TTC549 (cell line): ENCODE measurements around the gene RARRES1.

ENCODE experiments used
- FAIRE-seq: peaks from 2 replicates; lab custom pipeline; 2012; peaks lifted over from hg19 to GRCh38; lab: Jason Lieb, UNC

RARRES1 gene

DNA sequence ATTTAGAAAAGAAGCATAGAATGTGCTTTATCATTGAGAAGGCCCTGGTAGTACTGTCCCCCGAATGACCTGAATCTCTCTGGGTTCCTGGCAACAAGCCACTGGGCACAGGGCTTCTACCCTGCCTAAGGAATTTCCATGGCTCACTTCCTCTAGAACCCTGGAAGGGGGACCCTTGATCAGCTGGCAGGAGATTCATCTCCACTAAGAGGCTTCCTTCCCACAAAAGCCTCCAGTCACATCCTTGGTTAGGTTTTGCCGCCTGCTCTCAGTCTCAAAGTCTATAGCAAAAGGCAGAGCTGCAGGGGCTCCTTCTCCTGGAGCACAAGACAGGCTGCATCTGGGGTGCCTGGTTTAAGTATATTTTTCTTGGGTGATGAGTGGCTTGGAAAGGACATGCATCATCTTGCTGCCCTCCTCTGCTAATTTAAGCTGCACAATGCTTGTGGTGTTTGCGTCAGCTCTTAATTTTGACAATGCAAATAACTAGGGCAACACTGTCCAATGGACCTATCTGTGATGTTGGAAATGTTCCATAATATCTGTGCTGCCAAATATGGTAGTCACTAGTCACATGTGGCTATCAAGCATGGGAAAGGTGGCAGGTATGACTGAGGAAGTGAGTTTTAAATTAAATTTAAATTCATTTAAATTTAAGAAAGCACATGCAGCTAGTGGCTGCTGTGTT, 33.4 kb upstream of the RARRES1 start:
- no peak for FAIRE-seq

GRCh38 chr3:158763421-158763820, 31.2 kb upstream of the RARRES1 start:
- FAIRE-seq, result no peak

DNA sequence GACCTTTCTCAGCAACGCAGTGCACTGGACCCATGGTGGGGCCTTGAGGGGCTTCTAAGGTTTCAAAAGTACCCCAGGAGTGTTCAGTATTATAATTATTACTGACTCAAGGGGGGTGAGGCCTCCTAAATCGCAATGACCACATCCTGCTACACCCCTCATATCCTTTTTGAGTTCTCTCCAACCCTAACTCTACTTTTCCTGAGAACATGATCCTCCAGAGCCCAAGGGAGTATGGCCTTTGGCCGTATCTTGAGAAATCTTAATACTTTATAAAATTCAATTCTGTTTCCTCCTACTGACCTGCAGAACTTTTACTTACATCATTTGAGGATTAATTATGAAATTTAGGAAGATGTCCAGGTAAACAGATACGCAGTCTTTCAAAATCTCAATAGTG, 30.4 kb upstream of the RARRES1 start:
- no peak for FAIRE-seq

GRCh38 chr3:158761350-158761749, 29.1 kb upstream of the RARRES1 start:
- no peak for FAIRE-seq

DNA sequence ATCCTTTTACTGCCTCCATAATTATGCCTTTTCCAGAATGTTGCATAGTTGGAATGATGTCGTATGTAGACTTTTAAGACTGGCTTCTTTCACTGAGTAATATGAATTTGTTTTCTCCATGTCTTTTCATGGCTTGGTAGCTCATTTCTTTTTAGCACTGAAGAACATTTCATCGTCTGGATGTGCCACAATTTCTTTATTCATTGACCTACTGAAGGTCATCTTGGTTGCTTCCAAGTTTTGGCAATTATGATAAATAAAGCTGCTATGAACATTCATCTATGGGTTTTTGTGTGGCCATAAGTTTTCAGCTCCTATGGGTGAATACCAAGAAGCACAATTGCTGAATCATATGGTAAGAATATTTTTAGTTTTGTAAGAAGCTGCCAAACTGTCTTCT, 23.2 kb upstream of the RARRES1 start:
- FAIRE-seq, result no peak

GRCh38 chr3:158753854-158754253, 21.6 kb upstream of the RARRES1 start:
- no peak for FAIRE-seq

- no peak for FAIRE-seq
Measured at GRCh38 chr3:158751316-158751715, 19.1 kb upstream of the RARRES1 start.

DNA sequence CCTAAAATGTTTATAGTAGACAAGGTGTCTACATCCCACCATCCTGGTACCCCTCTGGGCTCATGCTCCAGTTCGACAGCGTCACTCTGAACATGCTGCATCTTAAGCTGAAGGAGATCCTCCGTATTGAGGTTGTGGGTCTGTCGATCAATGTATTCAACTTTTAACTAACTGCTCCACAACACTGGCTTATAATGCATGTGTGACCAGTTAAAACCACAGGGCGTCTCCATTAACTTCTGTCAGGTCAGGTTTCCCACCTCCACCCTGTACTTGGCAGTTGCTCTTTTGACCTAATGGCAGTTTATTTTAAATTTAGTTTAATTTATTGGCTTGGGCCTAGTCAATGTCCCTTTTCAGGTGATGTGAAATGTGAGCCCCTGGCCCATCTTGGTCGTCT, 17.8 kb upstream of the RARRES1 start:
- no peak for FAIRE-seq

- FAIRE-seq, result no peak
Measured at GRCh38 chr3:158749526-158749925, 17.3 kb upstream of the RARRES1 start.

DNA sequence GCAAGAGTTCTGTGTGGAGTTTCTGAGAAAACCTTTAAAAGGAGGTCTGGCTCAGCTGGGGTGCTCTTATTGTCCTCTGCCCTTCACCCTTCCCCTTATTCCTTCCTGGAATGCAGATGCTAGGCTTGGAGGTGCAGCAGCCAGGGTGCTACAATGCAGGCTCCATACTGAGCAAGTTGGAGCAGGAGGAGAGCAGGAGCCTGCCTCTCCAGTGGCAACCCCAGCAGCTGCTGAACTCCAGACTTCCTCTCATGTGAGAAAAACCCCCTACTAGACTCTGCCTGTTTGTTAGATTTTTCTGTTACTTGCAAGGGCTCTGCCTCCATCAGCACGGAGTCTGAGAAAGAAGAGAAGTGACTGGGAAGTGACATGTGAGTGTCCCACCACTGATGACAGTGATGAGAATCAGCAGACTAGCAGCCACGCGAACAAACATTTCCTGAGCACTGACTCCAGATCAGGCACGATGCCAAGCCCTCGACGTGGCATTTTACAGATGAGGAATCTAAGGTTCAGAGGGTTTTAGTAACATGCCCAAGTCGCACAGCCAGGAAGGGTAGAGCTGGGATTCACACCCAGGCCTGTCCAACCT, 16.1 kb upstream of the RARRES1 start:
- FAIRE-seq, result no peak

DNA sequence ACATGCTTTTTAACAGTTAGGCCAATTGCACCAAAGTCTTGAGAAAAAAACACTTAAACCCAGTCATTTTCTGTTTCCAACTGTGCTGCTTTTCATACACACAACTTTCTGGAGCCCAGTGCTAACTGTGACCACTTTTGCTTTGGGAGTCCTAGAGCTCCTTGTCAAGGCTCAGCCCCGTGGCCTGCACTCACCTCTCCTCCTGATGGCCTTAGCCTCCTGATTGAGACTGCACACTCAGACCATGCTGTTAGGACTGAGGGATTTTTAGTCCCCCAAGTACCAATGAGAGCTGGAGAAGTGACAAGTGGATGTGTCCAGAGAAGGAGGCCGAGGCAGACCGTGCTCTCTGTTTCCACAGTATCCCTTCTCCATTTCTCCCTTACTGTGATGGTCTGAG, 15.2 kb upstream of the RARRES1 start:
- no peak for FAIRE-seq

- FAIRE-seq, result no peak
Measured at GRCh38 chr3:158745551-158745950, 13.3 kb upstream of the RARRES1 start.

- FAIRE-seq, result no peak
Measured at GRCh38 chr3:158744567-158745288, 12.5 kb upstream of the RARRES1 start.

- no peak for FAIRE-seq
Measured at GRCh38 chr3:158743664-158744566, 11.7 kb upstream of the RARRES1 start.

DNA sequence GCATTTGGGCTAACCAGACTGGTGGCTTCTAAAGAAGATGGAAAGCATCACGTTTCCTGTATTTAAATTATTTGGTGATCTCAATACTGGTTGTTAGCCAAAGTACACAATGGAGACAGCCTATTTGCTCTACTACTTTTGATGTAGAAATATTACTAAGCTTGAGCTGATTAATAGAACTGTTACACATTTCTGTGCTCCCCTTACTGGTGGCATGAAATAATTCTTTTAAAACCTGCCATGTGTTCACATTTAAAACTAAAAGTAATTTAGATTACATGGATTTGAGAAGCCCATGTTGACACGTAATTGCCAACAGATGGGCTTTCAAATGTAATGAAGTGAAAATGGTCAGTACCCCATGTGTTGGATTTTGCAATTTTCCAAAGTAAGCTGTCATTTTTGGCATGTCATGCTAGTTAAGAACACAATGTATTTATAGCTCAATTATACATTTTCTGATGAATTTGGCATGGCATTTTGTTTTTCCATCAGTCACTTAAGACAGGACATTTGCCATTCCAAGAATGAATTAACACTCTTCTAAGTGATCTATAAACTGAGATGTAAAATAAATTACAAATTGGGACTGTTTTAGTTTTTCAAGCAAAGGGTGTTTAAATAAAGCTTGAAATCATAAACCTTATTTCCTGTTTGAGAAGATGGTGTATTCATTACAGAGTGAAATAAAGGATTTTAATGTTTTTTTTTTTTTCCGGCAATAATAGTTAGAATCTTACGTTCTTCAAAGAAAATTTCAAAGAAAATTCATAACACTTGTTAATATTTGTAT, 10.8 kb upstream of the RARRES1 start:
- FAIRE-seq, result no peak

GRCh38 chr3:158739661-158740060, 7.4 kb upstream of the RARRES1 start:
- no peak for FAIRE-seq

DNA sequence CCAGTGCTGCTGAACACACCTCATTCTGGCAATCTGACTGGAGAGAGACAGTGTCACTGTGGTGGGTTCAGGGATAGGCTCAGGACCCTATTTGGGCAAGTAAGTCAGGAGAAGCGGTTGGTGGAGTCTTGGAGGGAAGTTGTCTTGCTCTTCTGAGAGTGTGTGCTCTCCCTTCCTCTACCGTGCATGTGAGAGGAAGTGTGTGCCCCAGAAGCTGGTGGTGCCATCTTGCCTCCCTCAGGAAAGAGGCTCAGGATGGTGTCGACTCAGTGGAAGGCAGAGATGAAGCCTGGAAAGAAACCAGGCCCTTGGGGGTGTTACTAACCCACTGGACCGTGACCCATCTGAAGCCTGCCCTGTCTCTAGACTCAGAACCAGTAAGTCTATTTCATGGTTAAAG, 6.8 kb upstream of the RARRES1 start:
- FAIRE-seq, result no peak

DNA sequence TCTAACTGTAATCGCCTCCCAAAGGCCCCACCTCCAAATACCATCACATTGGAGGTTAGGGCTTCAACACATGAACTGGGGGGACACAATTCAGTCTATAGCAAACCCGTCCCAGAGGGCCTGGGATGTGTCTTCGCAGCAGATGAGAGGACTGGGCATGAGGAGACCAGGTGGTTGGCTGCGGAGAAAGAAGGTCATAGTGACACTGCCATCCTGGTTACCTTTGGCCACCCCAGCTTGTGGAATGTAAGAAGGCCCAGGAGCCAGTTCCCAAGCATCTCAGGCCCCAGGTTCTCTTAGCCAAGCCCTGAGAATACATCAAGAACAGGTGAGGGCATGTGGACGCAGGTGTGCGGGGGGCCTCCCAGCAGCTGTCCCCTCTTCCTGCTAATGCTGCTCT, 6.4 kb upstream of the RARRES1 start:
- FAIRE-seq, result no peak

DNA sequence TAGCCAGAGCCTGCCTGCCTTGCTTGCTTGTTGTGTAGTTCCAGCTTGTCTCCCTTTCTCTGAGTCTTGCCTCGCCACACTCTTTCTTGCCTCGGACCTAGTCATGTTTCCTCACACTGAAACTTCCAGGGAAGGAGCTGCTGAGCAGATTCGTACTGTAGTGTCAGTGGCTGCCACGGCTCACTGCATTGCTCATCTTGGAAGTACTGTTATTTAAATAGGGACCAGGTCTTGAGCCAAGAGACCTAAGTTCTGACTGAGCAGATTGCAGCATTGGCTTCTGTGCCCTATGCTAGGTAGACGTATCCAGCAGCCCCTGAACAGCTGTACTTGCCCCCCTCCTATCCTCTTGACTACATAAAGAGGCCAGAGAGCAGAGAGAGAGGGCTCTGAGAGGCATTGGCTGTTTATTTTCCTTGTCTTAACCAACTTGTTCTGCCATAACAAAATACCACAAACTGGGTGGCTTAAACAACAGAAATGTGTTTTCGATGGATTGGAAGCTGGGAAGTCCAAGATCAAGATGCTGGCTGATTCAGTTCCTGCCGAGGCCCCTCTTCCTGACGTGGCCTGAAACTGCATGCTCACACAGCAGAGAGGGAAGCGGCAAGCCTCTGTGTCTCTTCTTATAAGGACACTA, 5.8 kb upstream of the RARRES1 start:
- FAIRE-seq, result no peak

DNA sequence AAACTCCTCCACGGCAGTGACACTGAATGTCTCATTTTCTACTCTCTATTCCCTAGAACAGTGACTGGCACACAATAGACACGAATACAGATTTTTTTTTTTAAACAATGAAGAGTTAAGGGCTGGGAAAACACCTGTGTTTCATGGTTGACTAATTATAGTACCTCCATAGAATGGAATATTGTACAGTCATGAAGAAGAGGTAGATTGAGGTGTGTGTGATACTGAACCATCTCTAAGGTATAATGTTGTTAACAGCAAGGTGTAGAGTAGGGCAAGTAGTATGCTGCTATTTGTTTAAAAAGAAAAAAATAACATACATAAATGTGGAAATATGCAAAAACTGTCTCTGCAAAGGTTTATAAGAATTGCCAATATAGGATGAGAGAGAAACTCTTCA, 5.2 kb upstream of the RARRES1 start:
- FAIRE-seq, result no peak

DNA sequence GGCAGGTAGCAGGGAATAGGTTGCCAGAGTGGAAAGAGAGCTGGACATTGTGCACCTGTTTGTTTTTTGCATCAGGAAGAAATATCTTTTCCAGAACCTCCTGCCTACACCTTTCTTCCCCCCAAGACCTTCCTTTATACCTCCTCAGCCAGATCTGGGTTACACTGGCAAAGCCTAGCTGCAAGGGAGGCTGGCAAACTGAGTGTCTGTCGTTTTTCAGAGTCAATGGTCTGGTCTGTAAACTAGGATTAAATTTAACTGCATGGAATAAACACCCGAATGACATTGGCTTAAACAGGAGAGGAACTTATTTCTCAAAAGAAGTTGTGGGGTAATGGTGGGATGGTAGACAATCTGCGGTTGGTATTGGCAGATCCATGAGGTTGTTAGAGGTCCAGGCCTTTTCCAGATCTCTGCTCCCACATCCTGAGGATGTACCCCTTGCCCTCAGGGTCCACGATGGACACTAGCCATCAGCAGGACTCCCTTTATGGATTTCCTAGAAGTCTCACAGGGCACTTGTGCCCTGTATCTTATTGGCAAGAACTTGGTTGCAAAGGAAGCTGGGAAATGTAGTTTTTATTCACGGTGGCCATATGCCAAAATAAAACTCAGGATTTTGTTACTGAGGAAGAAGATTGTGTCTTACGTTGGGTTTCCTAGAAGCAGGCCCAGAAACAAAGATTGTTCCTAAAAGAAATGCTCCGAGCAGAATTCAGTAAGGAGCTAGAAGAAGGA, 3.2 kb upstream of the RARRES1 start:
- no peak for FAIRE-seq
